ENCODE data around the gene HSPG2. TPM values are rescaled to one million over a fixed set of nuclear protein-coding genes. Genes with fewer than 3 reads are reported as not detected.

Gene HSPG2
- total and polyA plus RNA-seq, 10 of the 15 experiments (the other 5 are each of a cell fraction or from before 2014, with no cell fraction given): 0.30 to 3.4 (median 0.73) TPM; not detected in 2

DNA sequence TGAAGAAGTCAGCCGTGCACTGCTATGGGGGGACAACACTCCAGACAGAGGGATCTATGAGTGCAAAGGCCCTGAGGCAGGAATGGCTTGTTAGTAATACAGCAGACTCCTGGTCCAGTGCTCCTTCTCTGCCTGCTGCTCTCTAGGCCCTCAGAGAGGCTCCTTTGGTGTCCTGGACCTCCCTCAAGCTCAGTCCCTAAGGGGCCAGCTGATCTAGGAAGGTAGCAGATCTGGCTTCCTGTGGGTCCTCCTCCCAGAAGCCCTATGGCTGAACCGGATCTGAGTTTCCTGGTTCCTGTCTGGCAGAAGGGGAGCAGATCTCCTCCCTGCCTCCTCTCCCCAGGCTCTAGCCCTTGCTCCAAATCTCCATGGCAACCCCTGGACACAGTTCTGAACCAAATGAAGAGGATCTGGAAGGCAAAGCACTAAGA, 125.2 kb downstream of the HSPG2 start, which contains the start of gene LDLRAD2:
Gene LDLRAD2, plus strand, starts transcription at position 391 of the 431 bp plus-strand sequence. CDS start 187 bp downstream, outside the sequence.
- FAIRE-seq (no peak), ATAC-seq (no peak), DNase-seq (ENCODE audit: low read depth, low spot score) (no peak)
- Histone ChIP-seq H3K4me1 (ENCODE audit: control insufficient read depth, insufficient read depth, low read length) (no peaks in the 10 kb centered on the region), H3K79me2 (ENCODE audit: control insufficient read depth, insufficient read depth, low read length) (no peaks in the 10 kb centered on the region), H3K9me3 (replicated peaks; ENCODE audit: control insufficient read depth, insufficient read depth, low read length) (no peaks in the 10 kb centered on the region; the same call in 2 of the 3 replicates), H3K27me3 (replicated peaks in 1 of 2; ENCODE audit: control insufficient read depth in 2 of 2, insufficient read depth in 2 of 2, low read length in 1 of 2) (no peaks in the 10 kb centered on the region; a peak in 1 of 4 replicates), H3K4me2 (ENCODE audit: control insufficient read depth, insufficient read depth) (no peak within 1 kb of the TSS), H3K27ac (ENCODE audit: control insufficient read depth, insufficient read depth) (no peak within 1 kb of the TSS), H3K36me3 (ENCODE audit: control insufficient read depth in 2 of 2, insufficient read depth in 2 of 2, low read length in 1 of 2) (no peaks in the 10 kb centered on the region), H2AFZ (ENCODE audit: control insufficient read depth, low read depth, low read length) (no peak within 1 kb of the TSS), H3K4me3 (no peak within 1 kb of the TSS), H4K20me1 (ENCODE audit: control insufficient read depth, insufficient read depth) (no peaks in the 10 kb centered on the region), H3K9ac (ENCODE audit: control insufficient read depth, insufficient read depth, low read length) (no peak within 1 kb of the TSS)
- ChIA-PET POLR2A (no interaction called here), SMC1A (ENCODE audit: uncharacterized antibody, unreplicated experiment) (interaction anchor here (0.6 kb wide), 1 partner anchor 590 kb away, joined by 3 read pairs; no protein-coding TSS in a partner anchor), RAD21 (ENCODE audit: unreplicated experiment) (no interaction called here), CTCF (no interaction called here)
- no peak for TF ChIP-seq CREB1 (IDR thresholded peaks at IDR 0.05; ENCODE audit: low read depth)
- no peak for TF ChIP-seq RCOR1 (conservative IDR thresholded peaks at IDR 0.05; ENCODE audit: low read depth, low read length)
- TF ChIP-seq LARP7 (IDR thresholded peaks at IDR 0.05): no peak
- TF ChIP-seq BCL3 (IDR thresholded peaks at IDR 0.05; ENCODE audit: borderline replicate concordance, insufficient read depth, low read depth, low read length, poor library complexity, severe bottlenecking): no peak
- no peak for TF ChIP-seq PAX5 (IDR thresholded peaks at IDR 0.05; ENCODE audit: borderline replicate concordance, low read depth, low read length)
- TF ChIP-seq HCFC1 (IDR thresholded peaks at IDR 0.05; ENCODE audit: low read length): no peak
- no peak for TF ChIP-seq SMARCA5 (IDR thresholded peaks at IDR 0.05)
- TF ChIP-seq YBX1 (IDR thresholded peaks at IDR 0.05): no peak
- no peak for TF ChIP-seq NR2C2 (IDR thresholded peaks at IDR 0.05; ENCODE audit: borderline replicate concordance, control insufficient read depth, insufficient read length, low read depth)
- TF ChIP-seq, protein P1, sequence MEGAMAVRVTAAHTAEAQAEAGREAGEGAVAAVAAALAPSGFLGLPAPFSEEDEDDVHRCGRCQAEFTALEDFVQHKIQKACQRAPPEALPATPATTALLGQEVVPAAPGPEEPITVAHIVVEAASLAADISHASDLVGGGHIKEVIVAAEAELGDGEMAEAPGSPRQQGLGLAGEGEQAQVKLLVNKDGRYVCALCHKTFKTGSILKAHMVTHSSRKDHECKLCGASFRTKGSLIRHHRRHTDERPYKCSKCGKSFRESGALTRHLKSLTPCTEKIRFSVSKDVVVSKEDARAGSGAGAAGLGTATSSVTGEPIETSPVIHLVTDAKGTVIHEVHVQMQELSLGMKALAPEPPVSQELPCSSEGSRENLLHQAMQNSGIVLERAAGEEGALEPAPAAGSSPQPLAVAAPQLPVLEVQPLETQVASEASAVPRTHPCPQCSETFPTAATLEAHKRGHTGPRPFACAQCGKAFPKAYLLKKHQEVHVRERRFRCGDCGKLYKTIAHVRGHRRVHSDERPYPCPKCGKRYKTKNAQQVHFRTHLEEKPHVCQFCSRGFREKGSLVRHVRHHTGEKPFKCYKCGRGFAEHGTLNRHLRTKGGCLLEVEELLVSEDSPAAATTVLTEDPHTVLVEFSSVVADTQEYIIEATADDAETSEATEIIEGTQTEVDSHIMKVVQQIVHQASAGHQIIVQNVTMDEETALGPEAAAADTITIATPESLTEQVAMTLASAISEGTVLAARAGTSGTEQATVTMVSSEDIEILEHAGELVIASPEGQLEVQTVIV (IDR thresholded peaks at IDR 0.05; ENCODE audit: borderline replicate concordance, partially characterized antibody): no peak
- no peak for TF ChIP-seq IRF5 (IDR thresholded peaks at IDR 0.05; ENCODE audit: borderline replicate concordance)
- no peak for TF ChIP-seq TAF1 (IDR thresholded peaks at IDR 0.05; ENCODE audit: borderline replicate concordance, low read depth, low read length)
- no peak for TF ChIP-seq ZNF274 (IDR thresholded peaks at IDR 0.05; ENCODE audit: insufficient read depth, insufficient read length)
- TF ChIP-seq SPI1 (IDR thresholded peaks at IDR 0.05; ENCODE audit: borderline replicate concordance, insufficient read depth, low read depth, low read length): no peak
- no peak for TF ChIP-seq SP1 (IDR thresholded peaks at IDR 0.05; ENCODE audit: low read depth, low read length)
- no peak for TF ChIP-seq ASH2L (IDR thresholded peaks at IDR 0.05; ENCODE audit: borderline replicate concordance, low read depth)
- TF ChIP-seq JUND (IDR thresholded peaks at IDR 0.05; ENCODE audit: low read depth, low read length): no peak
- TF ChIP-seq FOXM1 (IDR thresholded peaks at IDR 0.05; ENCODE audit: low read depth, low read length): no peak
- intact Hi-C loops (cut with micrococcal nuclease; ENCODE audit: unreplicated experiment) (no loop called here), in situ Hi-C loops (cut with MboI) (no loop called here)
- 19% methylated on average over 2 of the region's 2 CpGs for WGBS (ENCODE audit: insufficient coverage, insufficient replicate concordance, low lambda C conversion rate, missing lambda C conversion rate)
- no TSS peak for BruUV-seq (replicated peaks)

All from GM12878 (cell line).